AG08396 (cell line): ENCODE measurements around the gene CT47B1.
A peak's percentile ranks its signal among the peaks of the same experiment; 100 is the strongest.
"Not testable (repeated sequence)": the region's sequence is repeated elsewhere in the genome, so short reads cannot be mapped to it uniquely, and the experiment has no call there.

Experiments used
- DNase-seq: peaks from one replicate; pipeline ENCODE4 v3.0.0; 2012; ENCODE audit warnings: low spot score, mixed read lengths

Gene CT47B1

GRCh38 chrX:120875766-120876165, at the start of gene CT47B1:
Gene CT47B1 (minus strand): TSS chrX:120875866. CDS start chrX:120875670, 196 bp downstream.
- DNase-seq: not testable (repeated sequence)

GRCh38 chrX:120874678-120875557, 748 bp downstream of the CT47B1 start:
- no peak for DNase-seq

GRCh38 chrX:120857240-120857639, 18.4 kb downstream of the CT47B1 start:
- DNase-seq: no peak

- peak; percentile 12 for DNase-seq
Measured at GRCh38 chrX:120840827-120841226, 34.8 kb downstream of the CT47B1 start.

DNA sequence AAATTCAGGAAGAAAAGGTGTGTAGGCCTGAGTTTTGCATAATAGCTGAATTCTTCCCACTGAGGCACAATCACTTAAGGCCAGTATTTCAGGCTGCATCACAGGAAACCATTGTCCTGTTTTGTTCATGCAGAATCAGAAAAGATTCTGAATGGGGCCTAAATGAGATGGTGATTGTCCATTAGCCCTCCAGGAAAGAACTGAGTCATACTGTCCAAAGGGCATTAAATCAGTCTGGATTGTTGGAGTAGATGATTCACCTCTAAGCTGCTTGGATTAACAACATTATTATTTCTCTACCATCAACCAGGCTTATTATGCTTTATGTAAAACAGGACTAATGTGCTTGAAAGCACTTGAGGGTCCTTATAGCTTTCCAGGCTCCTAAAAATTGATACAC, 36.2 kb downstream of the CT47B1 start:
- DNase-seq: no peak

DNA sequence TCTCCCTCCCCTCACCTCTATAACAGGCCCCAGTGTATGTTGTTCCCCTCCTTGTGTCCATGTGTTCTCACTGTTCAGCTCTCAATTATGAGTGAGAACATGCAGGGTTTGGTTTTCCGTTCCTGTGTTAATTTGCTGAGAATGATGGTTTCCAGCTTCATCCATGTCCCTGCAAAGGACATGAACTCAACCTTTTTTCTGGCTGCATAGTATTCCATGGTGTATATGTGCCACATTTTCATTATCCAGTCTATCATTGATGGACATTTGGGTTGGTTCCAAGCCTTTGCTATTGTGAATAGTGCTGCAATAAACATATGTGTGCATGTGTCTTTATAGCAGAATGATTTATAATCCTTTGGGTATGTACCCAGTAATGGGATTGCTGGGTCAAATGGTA, 48.5 kb downstream of the CT47B1 start:
- not testable (repeated sequence) for DNase-seq

DNA sequence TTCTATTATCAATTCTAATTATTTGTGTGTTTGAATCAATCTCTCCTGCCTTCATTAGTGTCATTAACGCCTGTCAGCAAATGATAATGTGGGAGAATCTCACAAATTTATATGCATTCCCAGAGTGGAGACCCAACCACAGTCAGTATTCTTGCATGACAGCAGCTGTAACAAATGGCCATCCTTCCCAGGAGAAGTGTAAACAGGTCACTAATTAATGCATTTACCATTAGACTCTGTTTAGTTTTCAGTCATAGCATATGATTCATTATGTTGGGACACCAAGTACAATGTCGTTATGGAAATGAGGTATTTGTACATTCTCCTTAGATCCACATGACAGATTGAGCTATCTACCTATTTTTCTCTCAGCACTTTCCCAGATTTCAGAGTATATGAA, 50.5 kb downstream of the CT47B1 start:
- no peak for DNase-seq

DNA sequence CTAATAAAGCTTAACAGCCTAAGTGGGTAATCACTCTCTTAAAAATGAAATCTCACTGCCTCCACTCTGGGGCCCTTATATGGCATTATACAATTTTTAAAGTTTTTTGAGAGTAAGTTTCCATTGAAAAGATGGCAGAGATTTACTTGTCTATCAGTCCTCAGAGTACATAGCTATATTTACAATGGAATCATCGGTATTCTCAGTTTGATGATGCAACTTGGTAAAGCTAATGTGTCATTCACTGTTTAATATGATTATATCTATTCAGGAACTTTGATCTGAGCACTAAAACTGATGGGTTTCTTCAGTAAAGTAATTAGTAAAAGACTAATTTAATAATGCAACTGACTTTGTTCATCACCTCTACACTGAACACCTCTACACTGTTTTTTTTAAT, 51.6 kb downstream of the CT47B1 start:
- DNase-seq: no peak

- DNase-seq: no peak
Measured at GRCh38 chrX:120823556-120823955, 52.1 kb downstream of the CT47B1 start.
